HT-29 (cell line): ENCODE results near the gene TP53I3. TPM values are rescaled to one million over a fixed set of nuclear protein-coding genes. Genes with fewer than 3 reads are reported as not detected.
A peak's percentile ranks its signal among the peaks of the same experiment; 100 is the strongest.
"Not testable (repeated sequence)": the region's sequence is repeated elsewhere in the genome, so short reads cannot be mapped to it uniquely, and the experiment has no call there.

Experiments used
- DNase-seq: peaks from one replicate; pipeline ENCODE4 v3.0.0-alpha.2; 2015; ENCODE audit warnings: low spot score
- total RNA-seq: library from RNA; depleted of rRNA; stranded (reverse); fragments of >200 nt; shearing (Covaris generic); gene quantifications from 2 replicates; pipeline ENCODE4 v1.2.3, GENCODE V29; 2014

The TP53I3 gene
- total RNA-seq, 1 experiment from 2014 or later, result 28.9 TPM

- not testable (repeated sequence) for DNase-seq
These were observed 16.1 kb upstream of the TP53I3 start for GRCh38 chr2:24100732-24101131.

- DNase-seq, result not testable (repeated sequence)
These were observed 10.6 kb upstream of the TP53I3 start for GRCh38 chr2:24095171-24095677.

- not testable (repeated sequence) for DNase-seq
These were observed 8.6 kb upstream of the TP53I3 start for GRCh38 chr2:24093270-24093669.

GRCh38 chr2:24088821-24089359, 4.3 kb upstream of the TP53I3 start:
- DNase-seq, result no peak

- no peak for DNase-seq
These were observed 2.4 kb upstream of the TP53I3 start for GRCh38 chr2:24087032-24087431.

GRCh38 chr2:24086241-24086640, 1.6 kb upstream of the TP53I3 start:
- DNase-seq, result no peak

- no peak for DNase-seq
These were observed 511 bp upstream of the TP53I3 start for GRCh38 chr2:24085200-24085489.

GRCh38 chr2:24083567-24084385, 858 bp downstream of the TP53I3 start:
- DNase-seq, result peak; percentile 88

GRCh38 chr2:24082787-24083566, 1.7 kb downstream of the TP53I3 start:
- no peak for DNase-seq

GRCh38 chr2:24080701-24081100, 3.9 kb downstream of the TP53I3 start:
- DNase-seq, result no peak

- no peak for DNase-seq
These were observed 6.8 kb downstream of the TP53I3 start for GRCh38 chr2:24077879-24078278.

- no peak for DNase-seq
These were observed 7.1 kb downstream of the TP53I3 start for GRCh38 chr2:24077535-24077877.

GRCh38 chr2:24076849-24077534, 7.6 kb downstream of the TP53I3 start:
- peak; percentile 59 for DNase-seq

GRCh38 chr2:24075915-24076848, 8.5 kb downstream of the TP53I3 start, which contains the start of gene SF3B6:
SF3B6 (minus strand) TSS chr2:24076326; CDS start chr2:24076229, 97 bp downstream.
- peak; percentile 99 for DNase-seq

GRCh38 chr2:24075259-24075658, 9.4 kb downstream of the TP53I3 start:
- no peak for DNase-seq

- DNase-seq, result no peak
These were observed 10.8 kb downstream of the TP53I3 start for GRCh38 chr2:24073816-24074215.

GRCh38 chr2:24072259-24072658, 12.4 kb downstream of the TP53I3 start:
- DNase-seq, result no peak

GRCh38 chr2:24065341-24065740, 19.3 kb downstream of the TP53I3 start:
- no peak for DNase-seq

GRCh38 chr2:24058564-24059271, 25.9 kb downstream of the TP53I3 start:
- no peak for DNase-seq

- no peak for DNase-seq
These were observed 28.9 kb downstream of the TP53I3 start for GRCh38 chr2:24055750-24056149.
